ENCODE measurements around the gene ATG4D.

ATG4D gene

DNA sequence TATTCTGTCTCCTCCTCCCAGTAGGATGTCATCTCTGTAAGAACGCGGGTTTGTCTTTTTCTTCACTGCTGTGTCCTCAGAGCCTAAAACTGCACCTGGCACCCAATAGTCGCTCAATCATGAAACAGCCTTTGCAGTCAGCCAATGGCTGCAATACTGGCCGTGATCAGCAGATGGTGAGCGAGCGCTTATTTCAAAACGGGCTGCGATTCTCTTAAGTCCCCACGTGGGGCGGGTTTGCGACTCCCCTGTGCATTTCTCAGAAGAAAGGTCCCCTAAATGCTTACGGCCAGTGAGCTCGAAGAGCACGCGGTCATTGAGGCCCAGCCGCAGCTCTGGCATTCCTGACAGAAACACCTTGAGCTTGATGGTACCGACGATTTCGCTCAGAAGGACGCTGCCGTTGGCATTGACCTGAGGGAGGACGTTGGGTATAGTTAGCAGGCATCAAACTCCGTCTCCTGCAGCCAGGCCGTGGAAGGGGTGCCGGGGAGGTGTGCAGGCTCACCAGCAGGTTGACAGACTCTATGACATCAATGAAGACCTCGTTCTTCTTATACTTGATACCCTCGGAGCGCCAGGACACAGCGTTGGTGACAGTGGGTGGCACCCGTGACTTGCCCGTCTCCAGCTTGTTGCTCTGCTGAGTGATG is 37.4 kb downstream of the ATG4D start:
- peak; percentile 73 for DNase-seq (ENCODE audit: low spot score)

DNA sequence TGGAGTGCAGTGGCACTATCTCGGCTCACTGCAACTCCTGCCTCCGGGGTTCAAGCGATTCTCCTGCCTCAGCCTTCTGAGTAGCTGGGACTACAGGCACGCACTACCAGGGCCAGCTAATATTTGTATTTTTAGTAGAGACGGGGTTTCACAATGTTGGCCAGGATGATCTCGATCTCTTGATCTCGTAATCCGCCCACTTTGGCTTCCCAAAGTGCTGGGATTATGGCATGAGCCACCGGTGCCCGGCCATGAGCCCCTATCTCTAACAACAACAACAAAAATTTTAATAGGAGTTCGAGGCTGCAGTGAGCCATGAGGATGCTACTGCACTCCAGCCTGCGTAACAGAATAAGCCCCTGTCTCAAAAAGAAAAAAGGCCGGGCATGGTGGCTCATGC is 38.4 kb downstream of the ATG4D start:
- no peak for DNase-seq (ENCODE audit: low spot score)

DNA sequence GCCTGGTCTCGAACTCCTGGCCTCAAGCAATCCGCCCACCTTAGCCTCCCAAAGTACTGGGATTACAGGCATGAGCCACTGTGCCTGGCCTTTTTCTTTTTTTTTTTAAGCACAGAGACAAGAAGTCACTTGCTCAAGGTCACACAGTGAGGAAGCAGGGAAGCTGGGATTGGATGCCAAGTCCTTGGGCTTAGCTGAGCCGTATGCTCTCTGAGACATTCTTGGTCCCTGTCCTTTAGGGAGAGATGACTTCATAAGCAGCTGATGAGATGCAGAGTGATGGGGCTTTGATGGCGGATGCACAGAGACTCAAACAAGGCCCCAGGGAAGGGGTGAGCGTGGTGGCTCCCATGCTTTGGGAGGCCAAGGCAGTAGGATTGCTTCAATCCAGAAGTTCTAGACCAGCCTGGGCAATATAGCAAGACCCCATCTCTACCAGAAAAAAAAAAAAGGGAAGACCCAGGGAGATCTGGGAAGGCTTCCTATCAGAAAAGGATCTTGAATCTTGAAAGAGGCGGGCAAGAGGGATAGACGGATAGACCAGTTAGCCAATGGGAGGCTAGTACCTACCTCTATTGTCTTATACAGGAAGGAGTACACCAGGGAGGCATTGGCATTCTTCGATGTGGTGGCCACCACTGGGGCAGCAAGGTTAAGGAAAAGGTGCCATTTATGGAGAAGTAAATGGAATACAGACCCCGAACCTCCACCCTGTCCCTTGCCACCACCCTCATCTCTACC is 39.5 kb downstream of the ATG4D start:
- DNase-seq (ENCODE audit: low spot score) = no peak

DNA sequence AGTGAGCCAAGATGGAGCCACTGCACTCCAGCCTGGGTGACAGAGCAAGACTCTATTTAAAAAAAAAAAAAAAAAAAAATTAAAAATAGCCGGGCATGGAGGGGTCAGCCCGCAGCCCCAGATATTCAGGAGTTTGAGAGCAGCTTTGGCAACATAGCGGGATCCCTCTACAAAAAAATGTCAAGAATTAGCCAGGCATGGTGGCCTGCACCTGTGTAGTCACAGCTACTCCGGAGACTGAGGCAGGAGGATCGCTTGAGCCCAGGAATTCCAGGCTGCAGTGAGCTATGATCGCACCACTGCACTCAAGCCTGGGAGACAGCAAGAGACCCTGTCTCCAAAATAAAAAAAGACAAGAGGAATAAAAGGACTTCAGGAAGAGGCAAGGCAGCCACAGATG is 42.7 kb downstream of the ATG4D start:
- no peak for DNase-seq (ENCODE audit: low spot score)

DNA sequence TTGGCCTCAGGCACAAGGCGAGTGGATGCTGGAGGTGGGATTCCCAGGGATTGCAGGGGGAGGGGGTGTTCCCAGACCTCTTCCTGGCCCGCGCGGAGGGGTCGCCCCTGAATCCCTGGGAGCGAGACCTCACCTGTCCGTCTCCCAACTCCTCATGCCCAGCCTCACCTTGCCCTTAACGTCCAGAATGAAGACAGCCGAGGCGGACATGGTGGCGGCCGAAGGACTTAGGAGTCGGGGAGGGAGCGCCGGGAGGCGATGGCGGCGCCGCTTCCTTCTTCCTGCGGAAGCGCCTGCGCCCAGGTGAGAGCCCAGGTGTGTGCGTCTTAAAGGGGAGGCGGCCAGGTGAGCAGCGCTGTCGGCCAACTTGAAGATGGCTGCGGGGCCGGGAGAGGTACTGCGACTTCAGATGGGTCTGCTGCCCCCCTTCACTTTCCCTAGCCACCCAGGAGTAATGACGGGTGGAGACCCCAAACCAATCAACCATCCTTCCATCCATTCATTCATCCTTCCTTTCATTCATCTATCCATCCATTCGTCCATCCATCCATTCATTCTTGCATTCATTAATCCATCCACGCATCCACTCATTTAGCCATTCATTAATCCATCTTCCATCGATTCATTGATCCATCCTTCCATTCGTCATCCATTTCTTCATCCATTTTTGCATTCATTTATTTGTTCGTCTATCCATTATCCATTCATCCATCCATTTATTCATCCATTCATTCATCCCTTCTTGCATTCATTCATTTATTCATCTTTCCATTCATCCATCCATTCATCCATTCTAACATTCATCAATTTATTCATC is 43.5 kb downstream of the ATG4D start, which contains the start of gene AP1M2:
AP1M2 (minus strand) TSS at position 291 of the 817 bp plus-strand sequence; CDS start at position 210, 81 bp downstream.
- DNase-seq (ENCODE audit: low spot score) = no peak

DNA sequence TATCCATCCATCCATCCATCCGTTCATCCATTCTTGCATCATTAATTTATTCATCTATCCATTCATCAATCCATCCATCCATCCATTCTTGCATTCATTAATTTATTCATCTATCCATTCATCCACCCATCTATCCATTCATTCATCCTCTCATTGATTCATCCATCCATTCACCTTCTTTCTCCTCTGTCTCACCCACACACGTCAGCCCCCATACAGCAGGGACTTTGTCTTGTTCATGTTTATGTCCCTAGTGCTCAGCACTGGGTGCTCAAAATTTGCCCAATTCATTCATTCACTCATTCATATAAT is 44.1 kb downstream of the ATG4D start:
- DNase-seq (ENCODE audit: low spot score) = no peak

DNA sequence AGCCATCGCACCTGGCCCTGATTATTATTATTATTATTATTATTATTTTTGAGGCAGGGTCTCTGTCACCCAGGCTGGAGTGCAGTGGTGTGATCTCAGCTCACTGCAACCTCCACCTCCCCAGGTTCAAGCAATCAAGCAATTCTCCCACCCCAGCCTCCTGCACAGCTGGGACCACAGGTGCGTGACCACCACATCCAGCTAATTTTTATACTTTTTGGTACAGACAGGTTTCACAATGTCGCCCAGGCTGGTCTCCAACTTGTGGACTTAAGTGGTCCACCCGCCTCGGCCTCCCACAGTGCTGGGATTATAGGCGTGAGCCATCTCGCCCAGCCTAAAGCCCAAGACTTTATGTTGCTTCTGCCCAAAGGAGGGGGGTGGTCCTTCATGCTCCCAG is 49.4 kb downstream of the ATG4D start:
- DNase-seq (ENCODE audit: low spot score) = no peak

DNA sequence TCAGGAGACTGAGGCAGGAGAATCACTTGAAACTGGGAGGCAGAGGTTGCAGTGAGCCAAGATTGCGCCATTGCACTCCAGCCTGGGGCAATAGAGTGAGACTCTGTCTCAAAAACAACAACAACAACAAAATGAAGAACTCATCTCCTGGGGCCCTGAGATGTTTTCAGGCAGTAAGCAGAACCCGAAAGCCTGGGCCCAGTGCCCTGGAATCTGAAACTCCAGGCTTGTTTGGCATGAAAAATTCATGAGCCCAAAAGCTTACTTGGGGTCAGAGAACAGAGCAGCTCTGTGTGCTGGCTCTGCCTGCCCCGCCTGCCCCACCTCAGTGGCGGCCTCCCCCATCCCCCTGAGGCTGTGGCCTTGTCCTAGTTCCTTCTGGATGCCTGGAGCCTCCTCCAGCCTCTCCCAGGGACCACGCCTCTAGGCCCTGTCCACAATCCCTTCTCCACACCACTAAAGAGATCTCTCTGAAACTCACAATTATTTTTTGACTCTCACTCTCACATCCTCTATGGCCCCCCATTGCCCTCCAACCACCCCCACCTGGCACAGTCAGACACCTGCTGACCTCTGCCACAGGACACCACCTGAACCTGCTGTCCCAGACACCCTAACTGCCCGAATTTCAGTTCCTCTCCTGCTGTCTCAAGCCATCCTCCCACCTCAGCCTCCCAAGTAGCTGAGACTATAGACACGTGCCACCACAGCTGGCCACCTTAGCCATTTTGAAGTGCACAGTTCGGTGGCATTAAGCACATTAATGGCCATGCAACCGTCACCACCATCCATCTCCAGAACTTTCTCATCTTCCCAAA is 50.3 kb downstream of the ATG4D start:
- DNase-seq (ENCODE audit: low spot score) = no peak

DNA sequence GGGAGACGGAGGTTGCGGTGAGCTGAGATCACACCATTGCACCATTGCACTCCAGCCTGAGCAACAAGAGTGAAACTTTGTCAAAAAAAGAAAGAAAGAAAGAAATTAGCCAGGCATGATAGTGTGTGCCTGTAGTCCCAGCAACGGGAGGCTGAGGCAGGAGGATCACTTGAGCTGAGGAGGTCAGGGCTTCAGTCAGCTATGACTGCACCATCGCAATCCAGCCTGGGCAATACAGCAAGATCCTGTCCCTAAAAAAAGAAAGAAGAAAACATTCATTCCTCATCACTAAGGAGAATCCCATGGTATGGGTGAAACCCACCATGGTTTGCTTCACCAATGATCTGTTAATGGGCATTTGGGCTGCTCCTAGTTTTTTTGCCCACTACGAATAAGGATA is 56.4 kb downstream of the ATG4D start:
- DNase-seq (ENCODE audit: low spot score) = no peak

DNA sequence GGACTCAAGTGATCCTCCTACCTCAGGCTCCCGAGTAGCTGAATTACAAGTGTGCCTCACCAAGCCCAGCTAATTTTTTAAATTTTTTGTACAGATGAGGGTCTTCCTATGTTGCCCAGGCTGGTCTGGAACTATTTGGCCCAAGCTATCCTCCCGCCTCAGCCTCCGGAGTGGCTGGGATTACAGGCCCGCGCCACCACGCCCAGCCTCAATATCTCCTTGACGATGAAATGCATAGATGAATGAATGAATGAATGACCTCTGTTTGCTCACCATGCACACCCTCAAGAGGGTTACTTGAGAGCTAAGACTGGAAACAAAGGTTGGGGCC is 58.3 kb downstream of the ATG4D start:
- no peak for DNase-seq (ENCODE audit: low spot score)

DNA sequence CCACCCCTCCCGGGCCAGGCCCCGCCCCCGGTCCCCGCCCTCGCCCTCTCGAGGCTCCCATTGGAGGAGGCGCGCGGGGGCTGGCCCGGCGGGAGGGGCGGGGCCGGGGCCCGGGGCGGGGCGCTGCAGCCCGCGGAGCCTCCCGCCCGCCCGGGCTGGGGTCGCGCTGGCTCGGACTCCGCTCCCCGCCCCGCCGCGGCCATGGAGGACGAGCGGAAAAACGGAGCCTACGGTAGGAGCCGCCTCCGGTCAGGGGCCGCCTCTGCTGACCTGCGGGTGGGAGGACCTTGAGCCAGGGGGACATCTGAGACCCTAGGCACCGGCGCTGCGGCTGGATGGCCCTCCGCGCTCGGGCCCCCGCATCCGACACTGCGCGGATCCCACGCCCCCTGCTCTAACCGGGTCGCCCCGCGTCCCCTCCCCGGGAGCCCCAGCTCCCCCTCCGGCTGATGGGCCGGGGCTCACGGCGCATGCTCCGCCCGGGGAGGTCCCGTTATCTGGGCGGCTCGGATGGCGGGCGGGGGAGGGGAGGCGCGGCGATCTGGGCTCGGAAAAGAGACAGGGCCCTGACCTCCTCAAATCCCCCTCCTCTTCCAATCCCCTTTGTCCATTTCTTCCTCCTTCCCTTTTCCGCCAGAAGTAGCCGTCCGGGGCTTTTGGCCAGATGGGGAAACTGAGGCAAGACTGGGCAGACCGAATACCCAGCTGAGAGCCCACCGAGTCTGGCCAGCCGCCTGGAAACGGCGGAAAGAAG is 58.8 kb downstream of the ATG4D start:
- DNase-seq (ENCODE audit: low spot score) = peak; percentile 98

Measured in AG08396 (cell line).